Measurements from ENCODE around the gene LPP.
"Not testable (repeated sequence)": the region's sequence is repeated elsewhere in the genome, so short reads cannot be mapped to it uniquely, and the experiment has no call there.

Gene LPP

DNA sequence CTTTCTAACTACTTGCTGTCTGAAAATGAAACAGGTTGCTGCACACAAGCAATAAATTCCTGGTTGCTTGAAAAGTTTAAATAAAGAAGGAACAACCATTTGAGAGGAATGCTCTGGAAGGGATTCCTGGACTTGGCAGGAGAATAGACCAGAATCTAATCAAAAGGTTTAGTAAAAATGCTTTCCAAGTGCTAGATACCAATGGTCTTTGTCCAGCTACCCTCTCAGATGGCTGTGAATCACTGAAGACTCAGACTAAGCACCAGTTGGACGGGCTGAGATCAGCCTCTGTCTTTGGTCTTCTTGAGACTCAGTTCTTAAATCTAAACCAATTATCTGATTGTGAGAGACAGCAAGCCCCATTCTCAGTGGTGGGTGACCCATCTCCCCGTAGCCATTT, 27.7 kb upstream of the LPP start:
- Mint-ChIP-seq H3K9me3 (no peaks in the 10 kb centered on the region), H3K4me3 (no peak overlapping the region), H3K27me3 (no peaks in the 10 kb centered on the region), H3K36me3 (ENCODE audit: low read depth) (no peaks in the 10 kb centered on the region), H3K27ac (no peak overlapping the region), H3K4me1 (peaks cover 21% of the 10 kb centered on the region)
- ATAC-seq (no peak), DNase-seq (no peak)

DNA sequence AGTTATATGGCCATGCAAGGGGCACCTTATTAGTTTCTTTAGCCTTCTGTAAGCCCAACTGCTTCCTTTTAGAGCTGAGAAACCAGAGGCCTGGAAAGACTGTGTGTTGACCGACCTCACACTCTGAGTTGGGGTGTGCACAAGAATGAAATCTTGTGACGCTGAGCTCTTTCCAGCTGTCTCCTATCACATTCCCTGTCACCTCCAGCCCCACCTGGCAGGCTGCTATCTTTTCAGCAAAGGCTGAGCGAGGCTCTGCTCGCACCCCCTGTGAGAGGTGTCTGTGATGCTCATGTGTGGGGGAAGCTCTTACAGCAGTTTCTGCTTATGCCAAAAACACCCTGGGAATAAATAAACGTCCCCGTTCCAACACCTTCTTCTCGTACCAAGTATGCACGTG, 27.0 kb upstream of the LPP start:
- ATAC-seq = no peak
- no peak for DNase-seq
- Mint-ChIP-seq H3K4me3 (no peak overlapping the region), H3K27ac (no peak overlapping the region), H3K27me3 (no peaks in the 10 kb centered on the region), H3K36me3 (ENCODE audit: low read depth) (no peaks in the 10 kb centered on the region), H3K9me3 (no peaks in the 10 kb centered on the region), H3K4me1 (peaks cover 21% of the 10 kb centered on the region)

DNA sequence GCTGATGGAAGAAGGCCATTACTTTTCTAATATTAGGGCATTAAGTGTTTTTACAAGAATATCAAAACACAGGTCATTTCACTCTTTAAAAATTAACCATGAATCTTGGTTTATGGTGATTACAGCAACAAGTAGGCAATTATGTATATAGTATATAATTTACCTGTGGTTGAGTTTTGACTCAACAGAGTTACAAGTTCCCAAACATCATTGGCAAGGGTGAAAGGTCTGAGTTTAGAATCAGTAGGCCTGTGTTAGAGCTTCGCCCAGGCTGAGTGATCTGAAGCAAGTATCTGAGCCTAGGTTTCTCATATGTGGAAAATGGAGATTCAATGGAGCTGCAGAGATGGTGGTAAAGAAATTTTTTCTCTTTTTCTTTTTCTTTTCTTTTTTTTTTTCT, 25.1 kb upstream of the LPP start:
- Mint-ChIP-seq H3K27ac (no peak overlapping the region), H3K9me3 (peaks cover under 1% of the 10 kb centered on the region), H3K4me1 (peaks cover 12% of the 10 kb centered on the region), H3K4me3 (no peak overlapping the region), H3K27me3 (no peaks in the 10 kb centered on the region), H3K36me3 (ENCODE audit: low read depth) (no peaks in the 10 kb centered on the region)
- DNase-seq (no peak), ATAC-seq (no peak)

DNA sequence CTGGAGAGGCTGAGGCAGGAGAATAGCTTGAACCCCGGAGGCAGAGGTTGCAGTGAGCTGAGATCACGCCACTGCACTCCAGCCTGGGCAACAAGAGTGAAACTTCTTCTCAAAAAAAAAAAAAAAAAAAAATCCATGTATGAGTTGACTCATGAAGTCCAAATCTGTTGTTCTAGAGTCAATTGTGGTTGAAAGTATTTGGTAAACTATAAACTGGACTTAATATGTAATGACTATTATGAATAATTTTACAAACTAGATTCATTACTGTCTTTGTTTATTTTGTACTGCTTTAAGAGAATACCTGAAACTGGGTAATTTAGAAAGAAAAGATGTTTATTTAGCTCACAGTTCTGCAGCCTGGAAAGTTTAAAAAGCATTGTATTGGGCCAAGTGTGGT, 22.9 kb upstream of the LPP start:
- H3K36me3 Mint-ChIP-seq (ENCODE audit: low read depth); H3K9me3 Mint-ChIP-seq; H3K4me3 Mint-ChIP-seq; H3K27ac Mint-ChIP-seq; H3K4me1 Mint-ChIP-seq; DNase-seq; ATAC-seq; H3K27me3 Mint-ChIP-seq: not testable (repeated sequence)

DNA sequence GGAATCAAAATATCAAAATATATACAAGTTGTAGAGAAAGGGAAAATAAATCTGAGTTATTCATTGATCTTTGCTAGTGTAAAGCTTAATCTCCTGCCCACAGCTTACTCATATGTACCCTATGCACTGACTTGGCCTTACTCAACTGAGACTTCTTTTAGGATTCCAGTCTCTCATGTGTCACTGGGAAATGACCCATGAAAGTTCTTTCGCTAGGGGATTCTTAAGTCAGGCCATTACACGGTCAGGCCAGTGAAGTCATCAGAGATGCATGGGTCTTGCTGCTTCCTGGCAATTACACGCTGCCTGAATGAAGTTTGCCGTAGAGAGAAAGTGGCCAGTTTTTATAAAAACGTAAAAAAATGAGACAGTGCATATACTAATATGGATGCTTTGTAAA, 20.7 kb upstream of the LPP start:
- H3K36me3 Mint-ChIP-seq (ENCODE audit: low read depth) = peaks cover 3% of the 10 kb centered on the region
- peaks cover 11% of the 10 kb centered on the region for H3K4me1 Mint-ChIP-seq
- DNase-seq = no peak
- no peak overlapping the region for H3K27ac Mint-ChIP-seq
- no peak overlapping the region for H3K4me3 Mint-ChIP-seq
- H3K27me3 Mint-ChIP-seq = no peaks in the 10 kb centered on the region
- ATAC-seq = no peak
- H3K9me3 Mint-ChIP-seq = peaks cover 4% of the 10 kb centered on the region

DNA sequence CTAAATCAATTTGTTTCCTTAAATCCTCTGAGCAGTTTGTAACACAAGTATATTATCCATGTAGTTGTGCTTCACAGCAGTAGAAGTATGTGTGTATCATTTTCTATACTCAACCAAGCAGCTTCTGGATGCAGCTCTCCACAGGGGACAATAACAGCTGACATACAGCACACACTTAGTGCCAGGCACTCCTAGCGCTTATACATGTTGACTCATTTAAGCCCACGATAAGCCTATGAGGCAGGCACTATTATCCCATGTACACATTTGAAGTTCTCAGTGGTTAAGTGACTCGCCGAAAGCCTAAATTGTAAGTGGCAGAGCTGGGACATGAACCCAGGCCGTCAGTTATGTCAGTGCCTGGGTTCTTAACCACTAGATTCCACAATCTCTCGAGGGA, 20.3 kb upstream of the LPP start:
- H3K27ac Mint-ChIP-seq = no peak overlapping the region
- DNase-seq (no peak), ATAC-seq (peak; percentile 81)
- peaks cover 11% of the 10 kb centered on the region for H3K4me1 Mint-ChIP-seq
- no peaks in the 10 kb centered on the region for H3K27me3 Mint-ChIP-seq
- no peak overlapping the region for H3K4me3 Mint-ChIP-seq
- peaks cover 3% of the 10 kb centered on the region for H3K36me3 Mint-ChIP-seq (ENCODE audit: low read depth)
- H3K9me3 Mint-ChIP-seq = peaks cover 4% of the 10 kb centered on the region

DNA sequence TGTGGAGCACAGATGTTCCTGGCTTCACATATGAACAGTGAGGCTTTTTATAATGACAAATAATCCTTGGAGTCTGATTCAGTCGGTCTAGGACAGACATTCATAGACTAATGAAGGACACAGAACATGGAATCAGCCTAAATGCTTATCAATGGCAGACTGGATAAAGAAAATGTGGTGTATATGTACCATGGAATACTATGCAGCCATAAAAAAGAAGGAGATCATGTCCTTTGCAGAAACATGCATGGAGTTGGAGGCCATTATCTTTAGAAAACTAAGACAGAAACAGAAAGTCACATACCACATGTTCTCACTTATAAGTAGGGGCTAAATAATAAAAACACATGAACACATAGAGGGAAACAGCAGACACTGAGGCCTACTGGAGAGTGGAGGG, 19.9 kb upstream of the LPP start:
- DNase-seq = no peak
- Mint-ChIP-seq H3K36me3 (ENCODE audit: low read depth) (peaks cover 3% of the 10 kb centered on the region), H3K9me3 (peaks cover 4% of the 10 kb centered on the region), H3K4me3 (no peak overlapping the region), H3K27ac (no peak overlapping the region), H3K27me3 (no peaks in the 10 kb centered on the region), H3K4me1 (peaks cover 11% of the 10 kb centered on the region)
- ATAC-seq = no peak

DNA sequence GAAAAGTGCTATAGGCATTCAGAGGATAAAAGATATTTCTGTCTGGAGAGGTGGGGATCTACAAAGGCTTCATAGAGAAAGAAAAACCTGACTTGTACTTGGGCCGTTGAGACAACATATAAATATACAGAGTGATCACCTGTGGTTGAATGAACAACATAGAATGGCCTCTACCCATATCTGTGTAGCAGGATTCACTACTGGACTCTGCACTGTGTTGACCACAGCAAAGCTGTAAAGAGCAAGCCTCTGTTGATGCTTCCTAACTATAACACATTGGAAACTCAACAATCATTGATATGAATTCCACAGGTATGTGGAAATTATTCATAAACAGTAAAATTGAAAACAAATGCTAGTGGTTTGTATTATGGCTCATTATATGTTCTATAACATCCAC, 19.1 kb upstream of the LPP start:
- H3K4me3 Mint-ChIP-seq = no peak overlapping the region

DNA sequence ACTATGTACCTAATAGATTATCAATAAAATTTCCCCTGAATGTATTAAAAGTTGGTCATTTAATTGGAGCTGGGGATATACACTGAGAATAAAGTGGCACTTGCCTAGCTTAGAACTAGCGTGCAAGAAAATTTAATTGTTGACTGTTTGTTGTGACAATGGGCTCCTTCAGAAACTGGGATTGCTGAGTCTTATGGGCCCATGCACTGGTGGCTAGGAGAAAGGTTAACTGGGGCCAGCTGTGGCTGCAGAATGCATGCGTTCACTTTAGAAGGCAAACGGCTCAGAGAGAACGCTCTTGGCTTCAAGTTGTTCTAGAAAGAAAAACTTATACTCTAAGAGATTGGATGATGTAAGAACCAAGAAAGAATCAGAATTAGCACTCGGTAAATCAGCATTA, 18.7 kb upstream of the LPP start:
- Mint-ChIP-seq H3K36me3 (ENCODE audit: low read depth) (peaks cover 3% of the 10 kb centered on the region), H3K9me3 (peaks cover 4% of the 10 kb centered on the region), H3K4me3 (no peak overlapping the region)

More for the DNA sequence above, 19.1 kb upstream of the LPP start:
- Mint-ChIP-seq H3K4me1 (peaks cover 11% of the 10 kb centered on the region), H3K27ac (no peak overlapping the region), H3K36me3 (ENCODE audit: low read depth) (peaks cover 3% of the 10 kb centered on the region), H3K9me3 (peaks cover 4% of the 10 kb centered on the region), H3K27me3 (no peaks in the 10 kb centered on the region)
- ATAC-seq (no peak), DNase-seq (no peak)

DNA sequence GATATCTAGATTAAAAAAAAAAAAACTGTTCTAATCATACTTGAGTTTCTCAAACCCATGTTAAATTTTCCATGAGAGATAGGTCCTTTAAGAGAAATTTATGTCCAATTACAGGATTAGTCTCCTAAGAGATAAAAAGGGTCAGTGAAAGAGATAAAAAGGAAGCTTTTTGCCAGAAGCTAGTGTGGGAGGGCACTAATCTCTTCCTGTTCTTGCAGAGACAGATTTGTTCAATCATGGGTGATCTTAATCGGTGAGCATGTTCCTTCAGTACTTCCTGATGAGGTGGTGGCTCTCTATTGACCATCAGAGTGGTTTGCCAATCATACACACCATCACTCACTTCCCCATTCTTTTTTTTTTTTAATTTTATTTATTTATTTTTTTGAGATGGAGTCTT, 16.9 kb upstream of the LPP start:
- peaks cover 3% of the 10 kb centered on the region for H3K36me3 Mint-ChIP-seq (ENCODE audit: low read depth)
- H3K9me3 Mint-ChIP-seq = peaks cover 4% of the 10 kb centered on the region
- H3K4me3 Mint-ChIP-seq = no peak overlapping the region
- DNase-seq (no peak), ATAC-seq (no peak)
- H3K4me1 Mint-ChIP-seq = peaks cover 11% of the 10 kb centered on the region
- no peak overlapping the region for H3K27ac Mint-ChIP-seq
- H3K27me3 Mint-ChIP-seq = no peaks in the 10 kb centered on the region

More for the DNA sequence above, 18.7 kb upstream of the LPP start:
- DNase-seq = no peak
- H3K27ac Mint-ChIP-seq = no peak overlapping the region
- no peaks in the 10 kb centered on the region for H3K27me3 Mint-ChIP-seq
- H3K4me1 Mint-ChIP-seq = peaks cover 11% of the 10 kb centered on the region
- ATAC-seq = no peak

DNA sequence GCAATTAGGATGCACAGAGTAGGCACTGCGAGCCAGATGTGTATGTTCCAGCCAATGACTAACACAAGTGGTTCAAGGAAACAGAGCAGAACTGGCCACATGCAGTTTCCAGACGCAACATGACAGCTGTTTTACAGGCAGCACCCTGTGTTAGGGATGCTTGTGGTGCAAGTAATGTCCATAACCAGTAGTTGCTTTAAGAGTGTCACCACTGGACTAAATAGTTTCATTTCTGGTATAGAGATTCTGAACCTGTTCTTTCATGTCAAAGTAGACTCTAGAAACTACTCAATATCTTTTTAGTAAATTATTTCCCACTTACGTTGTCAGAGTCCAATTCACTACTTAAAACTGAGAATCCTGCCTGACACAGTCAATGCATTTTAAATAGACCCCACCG, 14.5 kb upstream of the LPP start:
- peaks cover 3% of the 10 kb centered on the region for H3K27me3 Mint-ChIP-seq
- no peak overlapping the region for H3K27ac Mint-ChIP-seq
- no peak for ATAC-seq
- no peak for DNase-seq
- H3K4me1 Mint-ChIP-seq = peaks cover 2% of the 10 kb centered on the region
- H3K36me3 Mint-ChIP-seq (ENCODE audit: low read depth) = no peaks in the 10 kb centered on the region
- H3K9me3 Mint-ChIP-seq = no peaks in the 10 kb centered on the region
- H3K4me3 Mint-ChIP-seq = no peak overlapping the region

DNA sequence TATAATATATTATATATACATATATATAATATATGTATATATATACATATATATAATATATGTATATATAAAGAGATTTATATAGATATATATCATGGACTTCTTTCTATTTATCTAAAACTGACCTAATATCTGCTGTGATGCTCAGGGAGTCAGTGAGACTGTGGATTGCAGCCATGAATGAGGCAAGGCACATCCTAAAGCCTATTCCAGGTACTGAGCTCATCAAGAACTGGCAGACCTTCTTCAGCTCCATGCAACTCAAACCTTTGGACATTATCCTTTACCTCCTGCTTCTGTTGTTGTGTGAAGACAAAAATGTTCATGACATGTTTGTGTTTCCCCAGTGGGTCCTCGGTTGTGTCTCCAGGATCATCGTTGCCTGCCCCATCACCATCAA, 7.7 kb upstream of the LPP start:
- H3K27ac Mint-ChIP-seq = no peak overlapping the region
- no peak for ATAC-seq
- no peaks in the 10 kb centered on the region for H3K36me3 Mint-ChIP-seq (ENCODE audit: low read depth)
- H3K9me3 Mint-ChIP-seq = no peaks in the 10 kb centered on the region
- no peak overlapping the region for H3K4me3 Mint-ChIP-seq
- H3K27me3 Mint-ChIP-seq = peaks cover 3% of the 10 kb centered on the region
- no peak for DNase-seq
- peaks cover 6% of the 10 kb centered on the region for H3K4me1 Mint-ChIP-seq

DNA sequence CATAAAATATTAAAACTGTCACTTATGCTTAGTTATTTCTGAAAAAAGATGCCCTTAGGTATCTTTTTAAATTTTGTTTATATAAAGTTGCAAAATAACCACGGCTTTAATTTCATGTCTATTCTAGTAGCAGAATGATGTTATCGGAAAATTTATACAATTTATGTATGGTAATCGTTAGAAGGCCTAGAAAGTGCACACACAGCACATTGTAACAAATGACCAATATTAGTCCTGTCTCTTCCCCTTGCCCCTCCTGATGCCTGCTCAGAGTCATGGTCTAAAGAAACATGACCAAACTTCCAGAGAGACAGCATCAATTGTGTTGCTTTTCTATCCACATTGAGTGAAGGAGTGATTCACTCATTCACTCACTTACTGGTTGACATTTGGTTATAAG, 6.2 kb upstream of the LPP start:
- Mint-ChIP-seq H3K36me3 (ENCODE audit: low read depth) (no peaks in the 10 kb centered on the region), H3K4me3 (no peak overlapping the region), H3K27ac (no peak overlapping the region), H3K9me3 (no peaks in the 10 kb centered on the region), H3K4me1 (peaks cover 9% of the 10 kb centered on the region), H3K27me3 (peaks cover 3% of the 10 kb centered on the region)
- ATAC-seq (no peak), DNase-seq (no peak)

DNA sequence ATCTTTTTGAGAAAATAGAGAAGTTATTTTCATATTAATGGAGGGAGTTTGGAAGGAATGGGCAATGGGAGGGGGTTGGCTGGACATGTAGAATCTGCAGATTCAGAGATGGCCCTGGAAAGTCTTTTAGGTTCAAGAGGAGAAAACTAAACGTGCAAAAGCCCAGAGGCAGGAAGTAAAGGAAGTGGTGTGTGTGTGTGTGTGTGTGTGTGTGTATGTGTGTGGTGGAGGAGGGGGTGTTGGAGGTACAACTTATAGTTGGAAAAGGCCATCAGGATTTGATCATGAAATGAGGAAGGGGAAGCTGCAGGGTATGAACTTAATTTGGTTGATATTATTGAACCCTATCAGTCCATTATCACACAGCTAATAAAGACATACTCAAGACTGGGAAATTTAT, 5.6 kb upstream of the LPP start:
- Mint-ChIP-seq H3K4me1 (peaks cover 15% of the 10 kb centered on the region), H3K27me3 (no peaks in the 10 kb centered on the region), H3K4me3 (no peak overlapping the region), H3K27ac (no peak overlapping the region), H3K9me3 (no peaks in the 10 kb centered on the region), H3K36me3 (ENCODE audit: low read depth) (no peaks in the 10 kb centered on the region)
- ATAC-seq (no peak), DNase-seq (no peak)

DNA sequence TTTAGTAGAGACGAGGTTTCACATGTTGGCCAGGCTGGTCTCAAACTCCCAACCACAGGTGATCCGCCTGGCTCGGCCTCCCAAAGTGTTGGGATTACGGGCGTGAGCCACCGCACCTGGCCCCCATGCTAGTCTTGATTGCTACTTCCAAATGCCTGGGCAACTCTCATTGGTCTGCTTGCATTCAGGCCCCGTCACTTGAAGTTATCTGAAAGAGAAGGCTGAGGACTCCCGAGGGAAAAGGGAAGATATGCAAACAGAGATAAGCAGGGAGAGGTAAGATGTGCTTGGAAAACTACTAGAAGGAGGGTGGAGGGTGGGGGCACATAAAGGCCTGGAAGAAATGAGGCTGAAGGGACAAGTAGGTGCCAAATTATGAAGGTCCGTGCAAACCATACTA, 4.4 kb upstream of the LPP start:
- H3K9me3 Mint-ChIP-seq = no peaks in the 10 kb centered on the region
- ATAC-seq = no peak
- H3K4me3 Mint-ChIP-seq = no peak overlapping the region
- no peak for DNase-seq
- no peaks in the 10 kb centered on the region for H3K36me3 Mint-ChIP-seq (ENCODE audit: low read depth)
- H3K4me1 Mint-ChIP-seq = peaks cover 20% of the 10 kb centered on the region
- no peak overlapping the region for H3K27ac Mint-ChIP-seq
- H3K27me3 Mint-ChIP-seq = no peaks in the 10 kb centered on the region

DNA sequence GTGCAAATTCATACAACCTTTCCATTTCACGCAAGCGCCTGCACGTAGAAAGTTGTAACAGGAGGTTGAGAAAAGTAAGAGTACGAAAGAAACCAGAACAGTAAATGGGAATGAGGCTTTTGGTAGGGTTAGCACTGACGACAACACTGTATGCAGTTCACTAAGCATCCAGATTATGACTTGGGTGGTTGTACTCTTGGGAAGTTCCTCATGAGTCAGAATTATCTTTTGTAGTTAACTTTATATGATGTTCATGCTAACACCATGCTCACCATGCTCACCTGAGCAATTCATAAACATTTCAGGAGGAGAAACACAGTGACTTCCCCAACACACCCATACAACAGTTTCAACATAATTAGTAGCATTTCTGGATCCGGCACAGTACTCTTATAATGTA, 3.0 kb upstream of the LPP start:
- peaks cover 34% of the 10 kb centered on the region for H3K4me1 Mint-ChIP-seq
- H3K27me3 Mint-ChIP-seq = no peaks in the 10 kb centered on the region
- ATAC-seq (no peak), DNase-seq (no peak)
- no peaks in the 10 kb centered on the region for H3K36me3 Mint-ChIP-seq (ENCODE audit: low read depth)
- no peak overlapping the region for H3K27ac Mint-ChIP-seq
- H3K9me3 Mint-ChIP-seq = no peaks in the 10 kb centered on the region
- H3K4me3 Mint-ChIP-seq = no peak overlapping the region

Data from activated naive CD8-positive, alpha-beta T cell treated with anti-CD3 and anti-CD28 coated beads, Interleukin-2, amount 50 U/mL, for 24 hours (primary cell).